VCaP (cell line): Measurements from ENCODE around the gene NXN.

ENCODE experiments used
- H3K27ac ChIP-seq: fragments of 450-650 bp; 2 replicates; pipeline ENCODE4 v1.5.1; 2017
- TF ChIP-seq, protein P1 (sequence below): fragments of 450-650 bp; conservative IDR thresholded peaks from 2 replicates; pipeline ENCODE4 v1.5.1; 2017; ENCODE audit warnings: mild to moderate bottlenecking, moderate library complexity

The NXN gene

DNA sequence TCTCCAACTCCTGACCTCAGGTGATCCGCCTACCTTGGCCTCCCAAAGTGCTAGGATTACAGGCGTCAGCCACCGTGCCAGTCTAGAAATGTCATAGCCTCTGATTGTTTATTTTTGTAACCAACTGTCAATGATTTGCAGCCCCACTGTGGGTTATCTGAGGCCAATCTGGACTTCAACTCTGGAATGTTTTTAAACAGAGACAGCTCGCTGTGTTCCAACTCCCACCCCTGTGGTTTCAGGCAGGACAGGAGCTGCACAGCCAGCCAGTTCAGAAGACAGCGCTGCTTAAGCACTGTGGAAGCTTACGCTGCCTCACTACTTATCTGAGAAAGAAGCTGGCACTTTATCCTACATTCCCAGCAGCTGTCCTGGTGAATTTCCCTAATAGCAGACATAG is 177.9 kb downstream of the NXN start:
- peak overlapping the region; percentile 41; the same call in 1 of the 2 replicates for H3K27ac ChIP-seq
- TF ChIP-seq, protein P1, sequence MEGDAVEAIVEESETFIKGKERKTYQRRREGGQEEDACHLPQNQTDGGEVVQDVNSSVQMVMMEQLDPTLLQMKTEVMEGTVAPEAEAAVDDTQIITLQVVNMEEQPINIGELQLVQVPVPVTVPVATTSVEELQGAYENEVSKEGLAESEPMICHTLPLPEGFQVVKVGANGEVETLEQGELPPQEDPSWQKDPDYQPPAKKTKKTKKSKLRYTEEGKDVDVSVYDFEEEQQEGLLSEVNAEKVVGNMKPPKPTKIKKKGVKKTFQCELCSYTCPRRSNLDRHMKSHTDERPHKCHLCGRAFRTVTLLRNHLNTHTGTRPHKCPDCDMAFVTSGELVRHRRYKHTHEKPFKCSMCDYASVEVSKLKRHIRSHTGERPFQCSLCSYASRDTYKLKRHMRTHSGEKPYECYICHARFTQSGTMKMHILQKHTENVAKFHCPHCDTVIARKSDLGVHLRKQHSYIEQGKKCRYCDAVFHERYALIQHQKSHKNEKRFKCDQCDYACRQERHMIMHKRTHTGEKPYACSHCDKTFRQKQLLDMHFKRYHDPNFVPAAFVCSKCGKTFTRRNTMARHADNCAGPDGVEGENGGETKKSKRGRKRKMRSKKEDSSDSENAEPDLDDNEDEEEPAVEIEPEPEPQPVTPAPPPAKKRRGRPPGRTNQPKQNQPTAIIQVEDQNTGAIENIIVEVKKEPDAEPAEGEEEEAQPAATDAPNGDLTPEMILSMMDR: no peak

DNA sequence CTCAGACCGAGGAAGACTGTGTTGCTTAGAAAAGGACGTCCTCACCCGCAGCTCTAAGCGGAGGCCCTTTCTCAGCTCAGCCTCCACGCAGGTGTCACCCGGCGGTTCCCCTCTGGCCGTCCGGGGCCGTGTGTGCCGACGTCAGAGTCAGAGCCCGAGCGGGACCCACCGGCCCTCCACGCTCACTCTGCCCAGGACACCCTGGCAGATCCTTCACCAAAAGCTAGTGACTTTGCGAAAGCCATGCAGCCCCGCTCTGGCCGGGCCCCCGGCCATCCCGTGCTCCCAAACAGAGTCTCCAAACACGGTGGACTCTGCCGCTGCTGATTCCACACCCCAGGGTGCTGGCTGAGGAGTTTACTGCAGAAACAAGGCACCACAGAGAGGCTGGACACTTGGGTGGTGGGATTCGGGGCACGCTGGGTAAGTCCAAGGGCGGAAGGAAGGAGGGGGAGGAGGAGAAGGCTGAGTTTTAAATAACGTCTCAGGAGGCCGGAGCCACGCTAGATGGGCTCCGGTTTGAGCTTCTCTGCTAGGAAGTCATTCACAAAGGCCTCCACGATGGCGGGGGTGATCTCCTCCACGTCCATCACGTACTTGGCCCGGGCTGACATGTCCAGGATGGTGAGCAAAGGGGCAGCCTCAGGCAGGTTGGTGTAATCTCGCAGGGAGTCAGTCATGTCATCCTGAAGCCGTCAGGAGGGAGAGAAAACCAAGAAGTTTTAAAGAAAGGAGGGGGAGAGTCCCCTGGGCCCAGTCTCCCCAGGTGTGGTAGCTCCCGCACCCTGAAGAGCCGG is 178.9 kb downstream of the NXN start:
- H3K27ac ChIP-seq: peak overlapping the region; percentile 41; the same call in 1 of the 2 replicates
- TF ChIP-seq, protein P1: no peak

- no peak overlapping the region for H3K27ac ChIP-seq
- TF ChIP-seq, protein P1: no peak
These were observed 180.3 kb downstream of the NXN start for GRCh38 chr17:799261-799660.

DNA sequence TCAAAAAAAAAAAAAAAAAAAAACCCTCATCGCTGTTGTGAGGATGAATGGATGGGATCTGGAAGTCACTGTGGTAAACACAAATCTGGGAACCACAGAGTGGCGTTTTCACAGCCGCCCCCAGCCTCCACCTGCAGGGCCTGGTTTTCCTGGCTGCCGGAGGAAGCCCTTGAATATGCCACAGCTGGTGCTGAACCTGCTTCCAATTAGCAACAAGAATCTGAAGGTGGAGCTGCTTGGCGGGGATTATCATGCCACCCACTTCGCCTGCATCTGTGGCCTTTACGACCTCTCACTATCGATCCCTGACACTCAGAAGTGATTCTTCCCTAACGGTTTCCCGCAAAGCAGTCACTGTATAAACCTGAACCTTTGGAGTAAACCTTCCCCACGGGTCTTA is 181.3 kb downstream of the NXN start:
- TF ChIP-seq, protein P1: no peak
- no peak overlapping the region for H3K27ac ChIP-seq

DNA sequence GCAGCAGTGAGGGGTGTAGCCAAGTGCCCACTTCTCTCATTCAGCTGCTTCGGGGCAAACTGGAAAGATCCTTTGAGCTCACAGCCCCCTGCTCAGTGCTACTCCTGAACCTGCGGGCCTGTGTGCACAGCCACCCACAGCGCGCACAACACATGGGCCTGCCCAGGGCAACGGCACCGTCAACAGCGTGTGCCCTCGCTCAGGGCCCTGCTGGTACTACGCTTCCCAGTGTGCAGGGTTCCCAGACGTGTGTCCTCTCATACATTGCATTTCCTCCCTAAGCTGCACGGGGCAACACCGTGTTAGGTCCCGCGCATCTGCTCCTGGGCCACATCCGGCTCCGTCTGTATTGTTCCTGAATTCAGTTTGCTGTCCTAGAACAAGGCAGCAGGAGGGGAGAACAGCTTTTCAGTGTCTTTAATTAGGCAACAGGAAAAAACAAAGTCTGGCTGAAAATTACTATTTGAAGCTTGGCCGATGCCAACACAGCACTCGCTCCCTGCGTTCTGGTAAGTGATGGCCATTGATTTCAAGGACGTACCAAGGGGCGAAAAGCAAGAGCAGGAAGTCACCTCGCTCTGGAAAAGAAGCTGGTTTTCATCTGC is 182.2 kb downstream of the NXN start:
- TF ChIP-seq, protein P1: no peak

DNA sequence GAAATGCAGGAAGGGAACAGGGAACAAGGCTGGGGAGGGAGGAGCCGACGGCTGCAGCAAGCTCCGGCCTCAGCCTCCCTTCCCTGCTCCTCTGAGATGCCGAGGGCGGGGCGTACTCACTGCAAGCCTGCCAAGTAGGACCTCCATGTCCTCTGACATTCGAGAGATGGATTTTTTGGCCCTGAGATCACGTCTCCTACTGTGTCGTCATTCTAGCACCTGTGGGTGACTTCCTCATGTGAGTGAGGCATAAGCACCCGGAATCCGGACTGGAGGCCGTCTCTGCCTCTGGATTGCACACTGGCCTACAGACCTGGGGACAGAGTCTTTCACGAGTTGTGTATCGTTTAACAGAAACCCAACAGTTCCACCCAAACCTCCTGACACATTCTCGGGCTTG is 183.0 kb downstream of the NXN start:
- no peak overlapping the region for H3K27ac ChIP-seq
- TF ChIP-seq, protein P1: no peak

More for the DNA sequence above, 182.2 kb downstream of the NXN start:
- no peak overlapping the region for H3K27ac ChIP-seq

GRCh38 chr17:795721-796120 is 183.9 kb downstream of the NXN start:
- peak overlapping the region; percentile 73 for H3K27ac ChIP-seq
- TF ChIP-seq, protein P1: no peak
